Ascending aorta (tissue), 2 donors: ENCODE results near the gene FAM169A. TPM values are rescaled to one million over a fixed set of nuclear protein-coding genes. Genes with fewer than 3 reads are reported as not detected.

Source experiments
- DNase-seq, 2 donors: peaks; one replicate each; pipeline ENCODE4 v3.0.0-alpha.2; 2019; ENCODE audit warnings: low spot score in 2 of 2
- H3K27ac ChIP-seq, 2 donors: fragments of 200-600 bp; sonication (generic); one replicate each; pipeline ENCODE4 v1.5.1; 2016 to 2017; ENCODE audit warnings: mild to moderate bottlenecking in 1 of 2
- H3K27me3 ChIP-seq: fragments of 200-600 bp; sonication (generic); one replicate; pipeline ENCODE4 v1.5.1; 2017
- H3K36me3 ChIP-seq, 2 donors: fragments of 200-600 bp; sonication (generic); one replicate each; pipeline ENCODE4 v1.5.1; 2016
- H3K4me1 ChIP-seq, 2 donors: fragments of 200-600 bp; sonication (generic); one replicate each; pipeline ENCODE4 v1.5.1; 2016 to 2017; ENCODE audit warnings: mild to moderate bottlenecking in 1 of 2
- H3K4me3 ChIP-seq, 2 donors: fragments of 200-600 bp; sonication (generic); one replicate each; pipeline ENCODE4 v1.5.1; 2016 to 2017; ENCODE audit warnings: mild to moderate bottlenecking in 1 of 2
- H3K9me3 ChIP-seq, 2 donors: fragments of 200-600 bp; sonication (generic); one replicate each; pipeline ENCODE4 v1.5.1; 2016
- CTCF ChIP-seq, 3 experiments: fragments of 200-600 bp in 2 of 3; fragments of 450-650 bp in 1 of 3; sonication (generic) in 2 of 3; IDR thresholded peaks; one replicate each; pipeline ENCODE4 v1.5.1; 2016 to 2019; ENCODE audit warnings: antibody characterized with exemption in 3 of 3, mild to moderate bottlenecking in 1 of 3, moderate library complexity in 1 of 3
- intact Hi-C: fragments of 100-400 bp; cut with DNase I; formaldehyde crosslinking; loops from one replicate; pipeline ENCODE4 v1.15.1; 2023
- total RNA-seq: library from RNA; depleted of rRNA; stranded (reverse); fragments of >200 nt; gene quantifications from one replicate; pipeline ENCODE4 v1.1.0, GENCODE V29; 2016

Gene FAM169A
- total RNA-seq, 1 donor from 2014 or later = not detected

GRCh38 chr5:74850030-74850429 lies 16.2 kb downstream of the FAM169A start:
- intact Hi-C loops = no loop called here
- H3K9me3 ChIP-seq = no peaks in the 10 kb centered on the region

GRCh38 chr5:74848553-74849025 lies 17.6 kb downstream of the FAM169A start:
- intact Hi-C loops = no loop called here
- Histone ChIP-seq H3K27ac (no peak overlapping the region), H3K4me1 (no peaks in the 10 kb centered on the region), H3K36me3 (no peaks in the 10 kb centered on the region), H3K4me3 (no peak overlapping the region), H3K9me3 (no peaks in the 10 kb centered on the region), H3K27me3 (no peaks in the 10 kb centered on the region)
- no peak for TF ChIP-seq CTCF (IDR thresholded peaks at IDR 0.05)
- DNase-seq = no peak

More at GRCh38 chr5:74850030-74850429, 16.2 kb downstream of the FAM169A start:
- Histone ChIP-seq H3K4me3 (no peak overlapping the region), H3K36me3 (no peaks in the 10 kb centered on the region), H3K27ac (no peak overlapping the region), H3K27me3 (no peaks in the 10 kb centered on the region), H3K4me1 (no peaks in the 10 kb centered on the region)
- DNase-seq = no peak
- TF ChIP-seq CTCF (IDR thresholded peaks at IDR 0.05) = no peak

GRCh38 chr5:74839229-74839628 lies 27.0 kb downstream of the FAM169A start:
- DNase-seq = no peak
- Histone ChIP-seq H3K4me3 (no peak overlapping the region), H3K27me3 (no peaks in the 10 kb centered on the region), H3K9me3 (no peaks in the 10 kb centered on the region), H3K27ac (no peak overlapping the region), H3K4me1 (no peaks in the 10 kb centered on the region), H3K36me3 (no peaks in the 10 kb centered on the region)
- TF ChIP-seq CTCF (IDR thresholded peaks at IDR 0.05) = no peak
- intact Hi-C loops = no loop called here

- no peak for DNase-seq
- H3K27me3 ChIP-seq = no peaks in the 10 kb centered on the region
- TF ChIP-seq CTCF (IDR thresholded peaks at IDR 0.05) = no peak
- H3K9me3 ChIP-seq = no peaks in the 10 kb centered on the region
- intact Hi-C loops = no loop called here
- no peaks in the 10 kb centered on the region for H3K4me1 ChIP-seq
- H3K4me3 ChIP-seq = no peak overlapping the region
- no peaks in the 10 kb centered on the region for H3K36me3 ChIP-seq
- H3K27ac ChIP-seq = no peak overlapping the region
Observed at GRCh38 chr5:74838262-74838661, 27.9 kb downstream of the FAM169A start.

- TF ChIP-seq CTCF (IDR thresholded peaks at IDR 0.05) = no peak
- no peaks in the 10 kb centered on the region for H3K36me3 ChIP-seq
- no peak for DNase-seq
- no peak overlapping the region for H3K27ac ChIP-seq
- no peaks in the 10 kb centered on the region for H3K9me3 ChIP-seq
- no peaks in the 10 kb centered on the region for H3K4me1 ChIP-seq
- intact Hi-C loops = no loop called here
- H3K27me3 ChIP-seq = no peaks in the 10 kb centered on the region
- H3K4me3 ChIP-seq = no peak overlapping the region
Observed at GRCh38 chr5:74837115-74837514, 29.1 kb downstream of the FAM169A start.
